IMR-90 (cell line): ENCODE results near the gene PRF1. TPM values are rescaled to one million over a fixed set of nuclear protein-coding genes. Genes with fewer than 3 reads are reported as not detected.

Experiments used
- ATAC-seq: fragments of 200-7000 bp; cut with Tn5 transposase; 2 replicates; pipeline ENCODE4 v1.9.1; 2020; ENCODE audit warnings: low read depth, mild to moderate bottlenecking, moderate library complexity
- BruUV-seq: library from RNA; stranded (reverse); fragments of 400-500 nt; replicated peaks from 2 replicates; lab custom pipeline; 2021; lab: Mats Ljungman, UMichigan
- CTCF ChIA-PET: fragments of 300-600 bp; formaldehyde crosslinking; extraction: SDS; loops from one replicate; lab custom pipeline; 2021; ENCODE audit warnings: antibody characterized with exemption; lab: Yijun Ruan, JAX
- POLR2A ChIA-PET: fragments of 300-600 bp; sonication (Branson Sonifier 250); formaldehyde crosslinking; loops from one replicate; lab custom pipeline; 2022; ENCODE audit warnings: antibody characterized with exemption; ENCODE audit not compliant: unreplicated experiment; lab: Charles Lee
- DNase-seq: peaks from one replicate; pipeline ENCODE4 v3.0.0; 2013
- H2AFZ ChIP-seq: replicated peaks from 2 replicates; pipeline ENCODE3; 2013; ENCODE audit warnings: low read length, mild to moderate bottlenecking; ENCODE audit not compliant: poor library complexity
- H2AK5ac ChIP-seq: 2 replicates; pipeline ENCODE4 v1.6.1; 2013; ENCODE audit warnings: low read depth, low read length, inconsistent platforms
- H2AK9ac ChIP-seq: replicated peaks from 2 replicates; pipeline ENCODE3; 2013; ENCODE audit warnings: mild to moderate bottlenecking, low read depth, low read length, moderate library complexity; ENCODE audit not compliant: poor library complexity
- H2BK120ac ChIP-seq: 2 replicates; pipeline ENCODE4 v1.6.1; 2013; ENCODE audit warnings: low read depth, low read length, inconsistent platforms
- H2BK15ac ChIP-seq: 3 replicates; pipeline ENCODE4 v1.6.1; 2013; ENCODE audit warnings: low read depth, low read length, inconsistent platforms
- H2BK20ac ChIP-seq: 2 replicates; pipeline ENCODE4 v1.6.1; 2013; ENCODE audit warnings: low read depth, mild to moderate bottlenecking, inconsistent platforms, low read length, moderate library complexity
- H2BK5ac ChIP-seq: 2 replicates; pipeline ENCODE4 v1.6.1; 2013; ENCODE audit warnings: mild to moderate bottlenecking, low read depth, low read length, inconsistent platforms; ENCODE audit not compliant: poor library complexity, severe bottlenecking
- H3K14ac ChIP-seq: replicated peaks from 2 replicates; pipeline ENCODE4 v1.6.1; 2013; ENCODE audit warnings: low read depth, low read length, inconsistent platforms
- H3K18ac ChIP-seq: 2 replicates; pipeline ENCODE4 v1.6.1; 2013; ENCODE audit warnings: low read depth, low read length, control low read depth
- H3K23ac ChIP-seq: 2 replicates; pipeline ENCODE4 v1.6.1; 2013; ENCODE audit warnings: low read depth, low read length, inconsistent platforms
- H3K27ac ChIP-seq: 2 replicates; pipeline ENCODE4 v1.5.1; 2013; ENCODE audit warnings: mild to moderate bottlenecking, control low read depth, low read length; ENCODE audit not compliant: insufficient read depth
- H3K27me3 ChIP-seq: 2 replicates; pipeline ENCODE4 v1.6.1; 2013; ENCODE audit warnings: low read length; ENCODE audit not compliant: control insufficient read depth, insufficient read depth
- H3K36me3 ChIP-seq: 2 replicates; pipeline ENCODE4 v1.6.1; 2013; ENCODE audit warnings: low read length, mixed read lengths; ENCODE audit not compliant: control insufficient read depth, insufficient read depth
- H3K4ac ChIP-seq: 2 replicates; pipeline ENCODE4 v1.6.1; 2013; ENCODE audit warnings: low read depth, low read length, inconsistent platforms
- H3K4me1 ChIP-seq: 2 replicates; pipeline ENCODE4 v1.6.1; 2013; ENCODE audit warnings: low read length, mixed read lengths; ENCODE audit not compliant: control insufficient read depth, insufficient read depth
- H3K4me2 ChIP-seq: 2 replicates; pipeline ENCODE4 v1.6.1; 2013; ENCODE audit warnings: low read depth, mild to moderate bottlenecking, control low read depth, low read length, moderate library complexity
- H3K4me3 ChIP-seq: 2 replicates; pipeline ENCODE4 v1.5.1; 2013; ENCODE audit warnings: low read depth, mild to moderate bottlenecking, control low read depth, low read length, moderate library complexity; ENCODE audit not compliant: insufficient read depth
- H3K56ac ChIP-seq: 2 replicates; pipeline ENCODE4 v1.6.1; 2013; ENCODE audit warnings: low read length, inconsistent platforms; ENCODE audit not compliant: insufficient read depth; ENCODE audit errors: extremely low read depth
- H3K79me1 ChIP-seq, 2 experiments: 2 replicates each; pipeline ENCODE4 v1.6.1; 2013; ENCODE audit warnings: low read length in 2 of 2, inconsistent platforms in 1 of 2, low read depth in 1 of 2
- H3K9ac ChIP-seq: 2 replicates; pipeline ENCODE4 v1.6.1; 2013; ENCODE audit warnings: low read depth, low read length, control low read depth
- H3K9me1 ChIP-seq: 2 replicates; pipeline ENCODE4 v1.6.1; 2013; ENCODE audit warnings: low read length, inconsistent platforms; ENCODE audit not compliant: insufficient read depth
- H3K9me3 ChIP-seq: 2 replicates; pipeline ENCODE4 v1.6.1; 2013; ENCODE audit warnings: low read length; ENCODE audit not compliant: control insufficient read depth, insufficient read depth
- H4K20me1 ChIP-seq: 2 replicates; pipeline ENCODE4 v1.6.1; 2013; ENCODE audit warnings: low read length, inconsistent platforms; ENCODE audit not compliant: insufficient read depth
- H4K5ac ChIP-seq: 2 replicates; pipeline ENCODE4 v1.6.1; 2013; ENCODE audit warnings: mild to moderate bottlenecking, low read depth, low read length, control low read depth
- H4K8ac ChIP-seq, 2 experiments: 2 replicates each; pipeline ENCODE4 v1.6.1; 2013; ENCODE audit warnings: low read depth in 2 of 2, low read length in 2 of 2, control low read depth in 1 of 2, inconsistent platforms in 1 of 2
- H4K91ac ChIP-seq: 2 replicates; pipeline ENCODE4 v1.6.1; 2013; ENCODE audit warnings: low read depth, low read length, inconsistent platforms; ENCODE audit not compliant: insufficient read depth
- MAFK ChIP-seq: IDR thresholded peaks from 2 replicates; pipeline ENCODE4 v1.6.1; 2012; ENCODE audit warnings: low read depth, low read length, improper control_type of control experiment
- RAD21 ChIP-seq: IDR thresholded peaks from 2 replicates; pipeline ENCODE4 v1.6.1; 2012; ENCODE audit warnings: low read length, improper control_type of control experiment
- RFX5 ChIP-seq: IDR thresholded peaks from 2 replicates; pipeline ENCODE4 v1.8.0; 2012; ENCODE audit warnings: low read depth, mild to moderate bottlenecking, low read length, moderate library complexity
- WGBS, 2 experiments: methylation state at CpG; one replicate each; pipeline versions ENCODE4 v1.1.5 to v1.1.7; 2013; ENCODE audit warnings: missing lambda C conversion rate in 2 of 2; ENCODE audit not compliant: insufficient read length in 1 of 2; ENCODE audit errors: extremely low coverage in 2 of 2; 5-methylcytosine and 5-hydroxymethylcytosine counted together
- dilution Hi-C: fragments of 300-500 bp; cut with HindIII; formaldehyde crosslinking; loops from one replicate; pipeline ENCODE4 v1.14.3; 2018; ENCODE audit warnings: low sequenced_read_pairs; ENCODE audit not compliant: unreplicated experiment
- in situ Hi-C: fragments of 300-500 bp; cut with MboI; formaldehyde crosslinking; loops from 3 replicates; pipeline ENCODE4 v1.14.3; 2019; ENCODE audit warnings: low sequenced_read_pairs, inconsistent platforms, mixed read lengths
- intact Hi-C: fragments of 100-400 bp; cut with micrococcal nuclease; formaldehyde crosslinking; loops from 2 replicates; pipeline ENCODE4 v1.10.0; 2022
- polyA plus RNA-seq, 3 experiments: library from polyadenylated mRNA; depleted of rRNA; stranded (reverse); fragments of >200 nt; gene quantifications; 2 replicates each; pipeline ENCODE4 v1.2.3, GENCODE V29; 2012; ENCODE audit warnings: low replicate concordance in 1 of 3
- total RNA-seq: library from RNA; depleted of rRNA; stranded (reverse); fragments of >200 nt; gene quantifications from 2 replicates; pipeline ENCODE4 v1.2.3, GENCODE V29; 2012
- TF ChIP-seq, protein P1 (sequence below): fragments of 150-350 bp; IDR thresholded peaks from 2 replicates; pipeline ENCODE4 v1.6.1; 2017; ENCODE audit warnings: mild to moderate bottlenecking, antibody characterized with exemption, low read length, low read depth

Gene PRF1
- total and polyA plus RNA-seq, 2 of the 4 experiments (the other 2 are of a cell fraction): not detected

DNA sequence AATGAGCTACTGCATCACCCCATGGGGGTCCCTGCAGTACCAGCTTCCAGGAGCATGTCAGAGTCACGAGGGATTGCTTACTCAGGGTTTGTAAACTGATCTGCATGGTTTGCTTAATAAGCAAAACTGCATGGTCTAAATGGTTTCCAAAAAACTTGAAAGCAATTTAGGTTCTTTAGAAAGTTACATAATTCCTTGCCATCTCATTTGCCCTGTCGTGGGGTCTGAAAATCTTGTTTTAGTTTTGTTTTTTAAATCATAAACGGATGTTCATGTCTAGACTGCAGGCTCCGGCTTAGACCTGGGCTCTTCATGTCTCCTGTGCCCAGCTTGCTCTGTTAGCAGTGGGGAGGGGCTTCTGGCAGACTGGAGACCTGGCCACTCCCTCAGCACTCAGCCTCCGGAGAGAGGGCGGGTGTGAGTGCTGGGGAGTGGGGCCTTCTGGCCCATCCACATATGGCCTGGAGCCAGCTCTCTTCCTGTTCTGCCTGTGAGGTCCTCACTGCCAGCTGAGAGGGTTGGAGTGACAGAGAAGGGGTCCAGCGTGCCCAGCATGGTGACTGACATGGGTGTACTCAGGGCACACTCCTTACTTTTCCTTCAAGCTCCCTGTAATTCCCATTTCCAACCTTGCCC is 17.5 kb downstream of the PRF1 start:
- no peak overlapping the region for H2BK120ac ChIP-seq
- no peaks in the 10 kb centered on the region for H3K9me3 ChIP-seq
- dilution Hi-C loops (no loop called here), intact Hi-C loops (no loop called here), in situ Hi-C loops (no loop called here)
- no peak overlapping the region for H4K5ac ChIP-seq
- CTCF ChIA-PET: no interaction called here
- H2AFZ ChIP-seq: no peak overlapping the region
- no peak overlapping the region for H2AK9ac ChIP-seq
- H4K8ac ChIP-seq: no peak overlapping the region
- H3K27ac ChIP-seq: no peak overlapping the region
- H3K23ac ChIP-seq: no peak overlapping the region
- H3K4ac ChIP-seq: no peak overlapping the region
- TF ChIP-seq MAFK: peak; percentile 23; the same call in 1 of the 2 replicates
- TF ChIP-seq RAD21: no peak
- TF ChIP-seq, protein P1, sequence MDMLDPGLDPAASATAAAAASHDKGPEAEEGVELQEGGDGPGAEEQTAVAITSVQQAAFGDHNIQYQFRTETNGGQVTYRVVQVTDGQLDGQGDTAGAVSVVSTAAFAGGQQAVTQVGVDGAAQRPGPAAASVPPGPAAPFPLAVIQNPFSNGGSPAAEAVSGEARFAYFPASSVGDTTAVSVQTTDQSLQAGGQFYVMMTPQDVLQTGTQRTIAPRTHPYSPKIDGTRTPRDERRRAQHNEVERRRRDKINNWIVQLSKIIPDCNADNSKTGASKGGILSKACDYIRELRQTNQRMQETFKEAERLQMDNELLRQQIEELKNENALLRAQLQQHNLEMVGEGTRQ: no peak
- TF ChIP-seq RFX5: no peak
- no peaks in the 10 kb centered on the region for H3K79me1 ChIP-seq
- no CpG with 5 or more reads among the region's 7 CpGs for WGBS, 2 experiments
- no peaks in the 10 kb centered on the region for H3K36me3 ChIP-seq
- no peaks in the 10 kb centered on the region for H3K9me1 ChIP-seq
- H3K27me3 ChIP-seq: peaks cover 30% of the 10 kb centered on the region
- no peak overlapping the region for H3K56ac ChIP-seq
- H3K4me2 ChIP-seq: no peak overlapping the region
- no peak overlapping the region for H3K18ac ChIP-seq
- POLR2A ChIA-PET: no interaction called here
- H3K4me3 ChIP-seq: no peak overlapping the region
- no peak overlapping the region for H3K9ac ChIP-seq
- peaks cover 3% of the 10 kb centered on the region; the same call in 1 of the 2 replicates for H3K4me1 ChIP-seq
- ATAC-seq: no peak; the same call in 1 of the 2 replicates
- H2BK15ac ChIP-seq: no peak overlapping the region
- H2BK20ac ChIP-seq: no peak overlapping the region
- no peak overlapping the region for H4K91ac ChIP-seq
- no peak overlapping the region for H2BK5ac ChIP-seq
- DNase-seq: no peak
- no peaks in the 10 kb centered on the region for H4K20me1 ChIP-seq
- H3K14ac ChIP-seq: no peak overlapping the region
- H2AK5ac ChIP-seq: no peak overlapping the region
- BruUV-seq: no TSS peak
